ENCODE measurements around the gene FOXN4. TPM values are rescaled to one million over a fixed set of nuclear protein-coding genes. Genes with fewer than 3 reads are reported as not detected.

FOXN4 gene
- polyA plus RNA-seq, 3 donors: 1.1 to 1.8 (median 1.3) TPM

- no peak for DNase-seq (ENCODE audit: low read depth in 3 of 3, low spot score in 2 of 3)
These were observed 530 bp upstream of the FOXN4 start for GRCh38 chr12:109309381-109310246.

GRCh38 chr12:109307051-109307450, 2.0 kb downstream of the FOXN4 start:
- DNase-seq (ENCODE audit: low read depth in 3 of 3, low spot score in 2 of 3): no peak

- no peak for DNase-seq (ENCODE audit: low read depth in 3 of 3, low spot score in 2 of 3)
These were observed 3.5 kb downstream of the FOXN4 start for GRCh38 chr12:109305547-109305946.

GRCh38 chr12:109304485-109304884, 4.6 kb downstream of the FOXN4 start:
- no peak for DNase-seq (ENCODE audit: low read depth in 3 of 3, low spot score in 2 of 3)

- no peak for DNase-seq (ENCODE audit: low read depth in 3 of 3, low spot score in 2 of 3)
These were observed 6.3 kb downstream of the FOXN4 start for GRCh38 chr12:109302770-109303169.

GRCh38 chr12:109302358-109302757, 6.7 kb downstream of the FOXN4 start:
- DNase-seq (ENCODE audit: low read depth in 3 of 3, low spot score in 2 of 3): no peak

- no peak for DNase-seq (ENCODE audit: low read depth in 3 of 3, low spot score in 2 of 3)
These were observed 7.4 kb downstream of the FOXN4 start for GRCh38 chr12:109301643-109302168.

GRCh38 chr12:109299849-109300248, 9.2 kb downstream of the FOXN4 start:
- DNase-seq (ENCODE audit: low read depth in 3 of 3, low spot score in 2 of 3): no peak

GRCh38 chr12:109296431-109296830, 12.7 kb downstream of the FOXN4 start:
- DNase-seq (ENCODE audit: low read depth in 3 of 3, low spot score in 2 of 3): no peak

- no peak for DNase-seq (ENCODE audit: low read depth in 3 of 3, low spot score in 2 of 3)
These were observed 13.2 kb downstream of the FOXN4 start for GRCh38 chr12:109295764-109296425.

- no peak for DNase-seq (ENCODE audit: low read depth in 3 of 3, low spot score in 2 of 3)
These were observed 14.7 kb downstream of the FOXN4 start for GRCh38 chr12:109294286-109294796.

GRCh38 chr12:109293106-109293505, 16.0 kb downstream of the FOXN4 start:
- no peak for DNase-seq (ENCODE audit: low read depth in 3 of 3, low spot score in 2 of 3)

GRCh38 chr12:109292342-109292711, 16.8 kb downstream of the FOXN4 start:
- no peak for DNase-seq (ENCODE audit: low read depth in 3 of 3, low spot score in 2 of 3)

- DNase-seq (ENCODE audit: low read depth in 3 of 3, low spot score in 2 of 3): peak in 2 of 3 donors; percentile 65 to 66
These were observed 17.4 kb downstream of the FOXN4 start for GRCh38 chr12:109291521-109292341.

GRCh38 chr12:109291117-109291516, 18.0 kb downstream of the FOXN4 start:
- DNase-seq (ENCODE audit: low read depth in 3 of 3, low spot score in 2 of 3): no peak

- no peak for DNase-seq (ENCODE audit: low read depth in 3 of 3, low spot score in 2 of 3)
These were observed 19.0 kb downstream of the FOXN4 start for GRCh38 chr12:109290061-109290460.

- DNase-seq (ENCODE audit: low read depth in 3 of 3, low spot score in 2 of 3): no peak
These were observed 19.5 kb downstream of the FOXN4 start for GRCh38 chr12:109289551-109289950.

GRCh38 chr12:109289004-109289403, 20.1 kb downstream of the FOXN4 start:
- no peak for DNase-seq (ENCODE audit: low read depth in 3 of 3, low spot score in 2 of 3)

GRCh38 chr12:109288571-109288970, 20.5 kb downstream of the FOXN4 start:
- DNase-seq (ENCODE audit: low read depth in 3 of 3, low spot score in 2 of 3): no peak

GRCh38 chr12:109287811-109288469, 21.1 kb downstream of the FOXN4 start:
- DNase-seq (ENCODE audit: low read depth in 3 of 3, low spot score in 2 of 3): no peak
